H1 (cell line): ENCODE measurements around the gene KRT78. TPM values are rescaled to one million over a fixed set of nuclear protein-coding genes. Genes with fewer than 3 reads are reported as not detected.

Experiments
- ASH2L ChIP-seq: fragments of 200-600, 300-600 bp; sonication (generic); IDR thresholded peaks from one replicate; pipeline ENCODE4 v1.7.1; 2017; ENCODE audit warnings: low read length
- CHD7 ChIP-seq: fragments of 300-600 bp; sonication (generic); IDR thresholded peaks from 2 replicates; pipeline ENCODE4 v1.7.1; 2012; ENCODE audit warnings: low read length, moderate library complexity, mild to moderate bottlenecking, inconsistent platforms; ENCODE audit not compliant: insufficient replicate concordance
- HDAC6 ChIP-seq: IDR thresholded peaks from one replicate; pipeline ENCODE4 v1.7.1; 2012; ENCODE audit warnings: low read depth, mild to moderate bottlenecking, inconsistent platforms, low read length, moderate library complexity
- JUN ChIP-seq: IDR thresholded peaks from 2 replicates; pipeline ENCODE4 v1.6.1; 2011; ENCODE audit warnings: low read depth, mild to moderate bottlenecking, improper control_type of control experiment, low read length
- KDM1A ChIP-seq: fragments of 200-600, 300-600 bp; sonication (generic); IDR thresholded peaks from 2 replicates; pipeline ENCODE4 v1.7.1; 2016; ENCODE audit warnings: mild to moderate bottlenecking, low read length, borderline replicate concordance
- KDM5A ChIP-seq: fragments of 200-600 bp; IDR thresholded peaks from 2 replicates; pipeline ENCODE4 v1.7.1; 2012; ENCODE audit warnings: mild to moderate bottlenecking, low read length, inconsistent platforms, mixed read lengths
- MAFK ChIP-seq: IDR thresholded peaks from 2 replicates; pipeline ENCODE4 v1.6.1; 2012; ENCODE audit warnings: low read depth, mild to moderate bottlenecking, improper control_type of control experiment, low read length
- NANOG ChIP-seq: IDR thresholded peaks from 2 replicates; pipeline ENCODE4 v1.6.1; 2011; ENCODE audit warnings: low read length, low read depth, mild to moderate bottlenecking, inconsistent platforms; ENCODE audit not compliant: insufficient read depth, poor library complexity, severe bottlenecking
- SAP30 ChIP-seq: fragments of 300-600 bp; sonication (generic); IDR thresholded peaks from 2 replicates; pipeline ENCODE4 v1.7.1; 2012; ENCODE audit warnings: low read length, moderate library complexity, mild to moderate bottlenecking, inconsistent platforms; ENCODE audit not compliant: insufficient read depth, insufficient replicate concordance
- YY1 ChIP-seq: IDR thresholded peaks from 2 replicates; pipeline ENCODE4 v1.6.1; 2011; ENCODE audit warnings: low read depth, mild to moderate bottlenecking, low read length
- polyA plus RNA-seq, 7 experiments: library from polyadenylated mRNA; depleted of rRNA in 3 of 7; stranded (reverse) in 5 of 7; unstranded in 2 of 7; fragments of >200 nt in 5 of 7; fragments of 200-250 nt in 2 of 7; gene quantifications; 1 replicate in 5 of 7; 2 replicates in 1 of 7; 4 replicates in 1 of 7; pipeline versions ENCODE4 v1.2.1 to v1.2.3, GENCODE V29; 2011 to 2013; ENCODE audit warnings: missing spikeins in 2 of 7, mixed read lengths in 2 of 7
- total RNA-seq: library from RNA; stranded (reverse); fragmentation: NEBNext Ultra II Directional; extraction: Animal tissue kit (Norgen Biotek cat#: 25700); gene quantifications from 2 replicates; pipeline ENCODE4 v1.2.1, GENCODE V29; 2021

Gene KRT78
- total and polyA plus RNA-seq, 2 of the 8 experiments (the other 6 are each of a cell fraction or from before 2014, with no cell fraction given) = not detected

GRCh38 chr12:52884526-52885293 is 35.9 kb upstream of the KRT78 start (continued):
- TF ChIP-seq CHD7 (no peak), ASH2L (no peak), SAP30 (no peak), MAFK (no peak), KDM1A (peak; percentile 45; the same call in 1 of the 2 replicates), KDM5A (no peak), NANOG (no peak), HDAC6 (no peak), JUN (no peak), YY1 (0 out of 2 replicates have a peak, but pooled peaks have one; percentile 23)
